Measurements from ENCODE around the gene FGF5.
A peak's percentile ranks its signal among the peaks of the same experiment; 100 is the strongest.

Gene FGF5

DNA sequence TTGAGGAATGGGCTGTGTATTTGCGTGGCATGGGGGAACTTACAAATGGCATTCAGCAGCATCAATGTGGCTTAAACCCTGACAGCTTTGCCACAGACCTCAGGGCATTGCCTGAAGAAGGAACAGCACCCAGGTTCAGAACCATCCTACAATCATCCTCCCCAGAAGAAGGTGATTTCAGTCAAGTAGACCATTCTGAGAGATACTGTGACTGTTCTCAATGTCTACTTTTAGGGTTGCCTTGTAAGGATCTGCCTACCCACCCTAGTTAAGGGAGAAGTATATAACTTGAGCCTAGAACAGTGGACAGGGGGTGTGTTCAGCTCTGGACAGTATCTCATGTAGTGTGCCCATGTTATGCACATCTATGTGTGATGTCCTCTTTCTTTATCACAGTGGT, 1.6 kb upstream of the FGF5 start:
- TF ChIP-seq, protein P1, sequence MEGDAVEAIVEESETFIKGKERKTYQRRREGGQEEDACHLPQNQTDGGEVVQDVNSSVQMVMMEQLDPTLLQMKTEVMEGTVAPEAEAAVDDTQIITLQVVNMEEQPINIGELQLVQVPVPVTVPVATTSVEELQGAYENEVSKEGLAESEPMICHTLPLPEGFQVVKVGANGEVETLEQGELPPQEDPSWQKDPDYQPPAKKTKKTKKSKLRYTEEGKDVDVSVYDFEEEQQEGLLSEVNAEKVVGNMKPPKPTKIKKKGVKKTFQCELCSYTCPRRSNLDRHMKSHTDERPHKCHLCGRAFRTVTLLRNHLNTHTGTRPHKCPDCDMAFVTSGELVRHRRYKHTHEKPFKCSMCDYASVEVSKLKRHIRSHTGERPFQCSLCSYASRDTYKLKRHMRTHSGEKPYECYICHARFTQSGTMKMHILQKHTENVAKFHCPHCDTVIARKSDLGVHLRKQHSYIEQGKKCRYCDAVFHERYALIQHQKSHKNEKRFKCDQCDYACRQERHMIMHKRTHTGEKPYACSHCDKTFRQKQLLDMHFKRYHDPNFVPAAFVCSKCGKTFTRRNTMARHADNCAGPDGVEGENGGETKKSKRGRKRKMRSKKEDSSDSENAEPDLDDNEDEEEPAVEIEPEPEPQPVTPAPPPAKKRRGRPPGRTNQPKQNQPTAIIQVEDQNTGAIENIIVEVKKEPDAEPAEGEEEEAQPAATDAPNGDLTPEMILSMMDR (IDR thresholded peaks at IDR 0.05) = no peak
- Mint-ChIP-seq H3K36me3 (ENCODE audit: low read depth) (no peaks in the 10 kb centered on the region), H3K27me3 (ENCODE audit: low read depth, poor library complexity) (peaks cover 99% of the 10 kb centered on the region), H3K27ac (no peak overlapping the region), H3K4me3 (peak overlapping the region; percentile 88), H3K9me3 (no peaks in the 10 kb centered on the region), H3K4me1 (peaks cover 46% of the 10 kb centered on the region)
- DNase-seq = no peak

DNA sequence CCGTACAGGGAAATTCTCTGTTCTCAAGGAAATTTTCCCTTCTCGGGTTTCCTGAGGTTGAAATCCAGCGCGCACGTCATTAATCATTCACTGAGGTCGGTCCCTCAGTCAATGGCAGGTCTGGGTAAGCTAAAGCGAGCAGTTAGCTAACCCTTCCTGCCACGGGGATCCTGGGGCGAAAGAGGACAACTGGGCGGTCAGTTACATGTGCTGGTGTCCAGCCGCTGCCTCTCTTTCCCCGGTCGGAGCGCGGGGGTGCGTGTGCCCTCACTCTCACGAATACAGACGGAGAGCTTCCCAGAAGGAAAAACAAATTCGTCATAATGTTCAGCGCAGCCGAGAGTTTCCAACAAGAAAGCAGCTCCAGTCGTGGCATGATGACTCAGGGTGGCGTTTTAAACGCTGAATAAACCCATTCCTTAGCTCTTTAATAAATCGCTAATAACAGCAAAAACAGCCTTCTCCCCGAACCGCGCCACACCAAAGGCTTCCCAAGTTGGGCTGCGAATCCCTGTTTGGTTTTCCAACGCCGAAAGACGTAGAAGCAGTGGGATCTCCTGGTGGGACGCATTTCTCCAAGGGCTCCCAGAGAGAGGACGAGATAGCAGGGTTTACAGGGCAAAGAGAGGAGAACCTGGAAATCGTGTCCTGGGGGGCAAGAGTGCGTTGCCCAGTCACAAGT, 752 bp upstream of the FGF5 start:
- H3K27ac Mint-ChIP-seq = no peak overlapping the region
- peak overlapping the region; percentile 88 for H3K4me3 Mint-ChIP-seq
- peaks cover 100% of the 10 kb centered on the region for H3K27me3 Mint-ChIP-seq (ENCODE audit: low read depth, poor library complexity)
- peaks cover 46% of the 10 kb centered on the region for H3K4me1 Mint-ChIP-seq
- no peaks in the 10 kb centered on the region for H3K9me3 Mint-ChIP-seq
- DNase-seq = peak; percentile 50
- H3K36me3 Mint-ChIP-seq (ENCODE audit: low read depth) = no peaks in the 10 kb centered on the region
- TF ChIP-seq, protein P1 (IDR thresholded peaks at IDR 0.05) = no peak

DNA sequence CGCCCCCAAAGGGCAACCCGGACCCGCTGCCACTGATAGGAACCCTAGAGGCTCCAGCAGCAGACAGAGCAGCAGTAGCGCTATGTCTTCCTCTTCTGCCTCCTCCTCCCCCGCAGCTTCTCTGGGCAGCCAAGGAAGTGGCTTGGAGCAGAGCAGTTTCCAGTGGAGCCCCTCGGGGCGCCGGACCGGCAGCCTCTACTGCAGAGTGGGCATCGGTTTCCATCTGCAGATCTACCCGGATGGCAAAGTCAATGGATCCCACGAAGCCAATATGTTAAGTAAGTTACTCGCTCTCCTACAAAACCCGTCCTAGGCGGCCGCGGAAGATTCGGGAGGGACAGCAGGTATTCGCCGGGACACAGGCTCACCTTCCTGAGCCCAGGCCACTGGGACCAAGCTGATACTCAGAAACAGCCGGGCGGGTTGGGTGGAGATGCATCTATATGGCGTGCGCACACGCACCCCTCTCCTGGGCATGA, 477 bp downstream of the FGF5 start:
- peak overlapping the region; percentile 88 for H3K4me3 Mint-ChIP-seq
- peak; percentile 48 for DNase-seq
- H3K9me3 Mint-ChIP-seq = no peaks in the 10 kb centered on the region
- no peaks in the 10 kb centered on the region for H3K36me3 Mint-ChIP-seq (ENCODE audit: low read depth)
- H3K27ac Mint-ChIP-seq = no peak overlapping the region
- TF ChIP-seq, protein P1 (IDR thresholded peaks at IDR 0.05) = no peak
- H3K4me1 Mint-ChIP-seq = peaks cover 46% of the 10 kb centered on the region
- peaks cover 100% of the 10 kb centered on the region for H3K27me3 Mint-ChIP-seq (ENCODE audit: low read depth, poor library complexity)

DNA sequence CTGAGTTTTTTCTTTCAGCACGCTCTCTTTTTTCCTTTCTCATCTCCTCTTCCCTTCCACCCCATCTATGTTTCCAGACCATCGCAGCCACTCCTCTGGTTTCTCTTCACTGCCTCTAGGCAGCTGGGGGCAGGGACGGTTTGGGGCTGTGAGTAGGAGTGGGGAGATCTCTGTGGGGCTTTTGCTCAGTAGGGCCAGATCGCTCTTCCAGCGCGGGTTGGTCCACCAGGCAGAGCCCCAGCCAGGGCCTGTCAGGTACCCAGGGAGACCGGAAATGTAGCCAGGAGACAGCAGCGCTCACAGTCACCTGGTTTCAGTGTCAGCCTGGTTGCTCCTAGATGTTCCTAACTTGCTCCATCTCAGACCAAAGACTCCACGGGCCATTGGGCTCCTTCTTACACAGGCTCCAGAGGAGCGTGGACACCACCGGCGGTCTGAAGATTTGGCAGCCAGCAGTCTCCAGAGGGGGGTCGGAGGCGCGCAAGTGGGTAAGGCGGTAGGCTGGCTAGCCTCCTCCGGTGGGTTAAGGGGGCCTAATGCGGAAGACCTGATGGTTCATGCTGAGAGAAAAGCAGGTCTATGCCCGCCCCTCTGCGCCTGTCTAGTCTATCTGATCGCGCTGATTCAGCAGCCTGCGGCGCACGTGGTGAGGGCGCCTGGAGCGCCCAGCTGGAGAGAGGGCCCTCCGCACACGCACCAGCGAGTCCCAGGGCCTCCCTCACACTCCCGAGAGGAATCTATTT, 1.8 kb downstream of the FGF5 start:
- no peak overlapping the region for H3K27ac Mint-ChIP-seq
- peak overlapping the region; percentile 59 for H3K4me3 Mint-ChIP-seq
- no peaks in the 10 kb centered on the region for H3K36me3 Mint-ChIP-seq (ENCODE audit: low read depth)
- peak; percentile 18 for DNase-seq
- peaks cover 44% of the 10 kb centered on the region for H3K4me1 Mint-ChIP-seq
- peaks cover 98% of the 10 kb centered on the region for H3K27me3 Mint-ChIP-seq (ENCODE audit: low read depth, poor library complexity)
- no peaks in the 10 kb centered on the region for H3K9me3 Mint-ChIP-seq
- TF ChIP-seq, protein P1 (IDR thresholded peaks at IDR 0.05) = no peak

DNA sequence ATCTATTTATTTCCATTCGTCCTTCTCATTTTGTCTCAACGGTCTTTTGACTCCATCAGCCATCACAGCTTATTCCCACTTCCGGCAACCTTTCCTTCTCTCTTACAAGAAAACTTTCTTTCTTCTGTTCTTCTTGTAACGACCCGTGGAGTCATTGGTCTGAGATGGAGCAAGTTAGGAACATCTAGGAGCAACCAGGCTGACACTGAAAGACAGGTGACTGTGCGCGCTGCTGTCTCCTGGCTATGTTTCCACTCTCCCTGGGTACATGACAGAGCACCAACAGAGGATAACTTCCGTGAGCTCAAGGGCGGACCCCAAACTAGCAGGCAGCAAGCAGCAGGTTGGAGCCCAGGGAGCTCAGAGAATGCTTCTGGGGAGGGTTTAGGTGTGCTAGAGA, 2.5 kb downstream of the FGF5 start:
- Mint-ChIP-seq H3K4me1 (peaks cover 37% of the 10 kb centered on the region), H3K27me3 (ENCODE audit: low read depth, poor library complexity) (peaks cover 96% of the 10 kb centered on the region), H3K36me3 (ENCODE audit: low read depth) (no peaks in the 10 kb centered on the region), H3K27ac (no peak overlapping the region), H3K9me3 (no peaks in the 10 kb centered on the region), H3K4me3 (peak overlapping the region; percentile 5)
- TF ChIP-seq, protein P1 (IDR thresholded peaks at IDR 0.05) = no peak
- DNase-seq = no peak
